Measurements from ENCODE around the gene PCDHA8.
"Not testable (repeated sequence)": the region's sequence is repeated elsewhere in the genome, so short reads cannot be mapped to it uniquely, and the experiment has no call there.

The PCDHA8 gene

GRCh38 chr5:140833993-140834392 lies 7.0 kb upstream of the PCDHA8 start, which contains the start of gene PCDHA7:
Gene PCDHA7, plus strand, starts transcription at chr5:140834269. Its CDS starts 115 bp downstream, at chr5:140834384.
- TF ChIP-seq CTCF (IDR thresholded peaks at IDR 0.05; ENCODE audit: control extremely low read depth, extremely low read depth, low read depth, missing control alignments): no peak
- ChIA-PET POLR2A (no interaction called here), CTCF (no interaction called here)
- DNase-seq (ENCODE audit: extremely low spot score): no peak

- CTCF ChIA-PET; DNase-seq (ENCODE audit: extremely low spot score); POLR2A ChIA-PET: not testable (repeated sequence)
Observed at GRCh38 chr5:140834439-140835008, 6.5 kb upstream of the PCDHA8 start.

GRCh38 chr5:140835622-140836510 lies 5.1 kb upstream of the PCDHA8 start:
- CTCF ChIA-PET: no interaction called here
- no peak for DNase-seq (ENCODE audit: extremely low spot score)
- TF ChIP-seq CTCF (IDR thresholded peaks at IDR 0.05; ENCODE audit: control extremely low read depth, extremely low read depth, low read depth, missing control alignments): no peak
- POLR2A ChIA-PET: no interaction called here

- CTCF ChIA-PET: no interaction called here
- POLR2A ChIA-PET: no interaction called here
- TF ChIP-seq CTCF (IDR thresholded peaks at IDR 0.05; ENCODE audit: control extremely low read depth, extremely low read depth, low read depth, missing control alignments): no peak
- no peak for DNase-seq (ENCODE audit: extremely low spot score)
Observed at GRCh38 chr5:140842798-140843733, 2.1 kb downstream of the PCDHA8 start.

- DNase-seq (ENCODE audit: extremely low spot score); CTCF ChIA-PET; POLR2A ChIA-PET: not testable (repeated sequence)
Observed at GRCh38 chr5:140848139-140849102, 7.4 kb downstream of the PCDHA8 start, which contains the start of gene PCDHA9. Gene PCDHA9, plus strand, starts transcription at chr5:140848382. Its CDS starts 114 bp downstream, at chr5:140848496.

GRCh38 chr5:140849831-140850634 lies 9.0 kb downstream of the PCDHA8 start:
- CTCF ChIA-PET; POLR2A ChIA-PET; DNase-seq (ENCODE audit: extremely low spot score): not testable (repeated sequence)
